Activated T-cell treated with anti-CD3 and anti-CD28 coated beads for 48 hours (primary cell): ENCODE results near the gene MRPL51.
A peak's percentile ranks its signal among the peaks of the same experiment; 100 is the strongest.

Source experiments
- DNase-seq: peaks from one replicate; pipeline ENCODE4 v3.0.0-alpha.2; 2020; ENCODE audit warnings: low read depth

The MRPL51 gene

GRCh38 chr12:6461401-6462233 is 31.4 kb downstream of the MRPL51 start:
- DNase-seq = peak; percentile 76

GRCh38 chr12:6460751-6461371 is 32.2 kb downstream of the MRPL51 start:
- no peak for DNase-seq

GRCh38 chr12:6459004-6459337 is 34.1 kb downstream of the MRPL51 start:
- no peak for DNase-seq

DNA sequence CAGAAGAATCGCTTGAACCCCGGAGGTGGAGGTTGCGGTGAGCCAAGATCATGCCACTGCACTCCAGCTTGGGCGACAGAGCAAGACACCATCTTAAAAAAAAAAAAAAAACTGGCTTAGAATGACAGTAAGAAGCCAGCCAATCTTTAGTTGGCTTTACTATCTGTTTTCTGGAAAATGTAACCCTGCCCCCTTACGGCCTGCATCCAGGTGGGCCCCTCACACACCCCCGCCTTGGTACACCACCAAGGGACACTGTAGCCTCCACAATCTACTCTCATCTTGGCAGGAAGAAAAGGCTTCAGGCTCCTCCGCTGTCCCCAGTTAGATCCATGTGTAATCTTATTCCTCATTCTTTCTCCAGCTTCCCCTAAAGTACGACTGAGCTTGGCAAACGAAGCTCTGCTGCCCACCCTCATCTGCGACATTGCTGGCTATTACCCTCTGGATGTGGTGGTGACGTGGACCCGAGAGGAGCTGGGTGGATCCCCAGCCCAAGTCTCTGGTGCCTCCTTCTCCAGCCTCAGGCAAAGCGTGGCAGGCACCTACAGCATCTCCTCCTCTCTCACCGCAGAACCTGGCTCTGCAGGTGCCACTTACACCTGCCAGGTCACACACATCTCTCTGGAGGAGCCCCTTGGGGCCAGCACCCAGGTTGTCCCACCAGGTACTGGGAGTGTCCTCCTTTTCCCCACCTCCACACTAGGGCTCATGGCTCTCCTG is 34.6 kb downstream of the MRPL51 start:
- no peak for DNase-seq

- DNase-seq = no peak
Measured at GRCh38 chr12:6457220-6457945, 35.7 kb downstream of the MRPL51 start.

GRCh38 chr12:6452944-6453630 is 40.0 kb downstream of the MRPL51 start:
- no peak for DNase-seq

- no peak for DNase-seq
Measured at GRCh38 chr12:6452245-6452943, 40.7 kb downstream of the MRPL51 start.

GRCh38 chr12:6451348-6452244 is 41.5 kb downstream of the MRPL51 start, which contains the start of gene TAPBPL:
TSS of gene TAPBPL (plus strand) at chr12:6452042. CDS start at chr12:6452249, 207 bp downstream.
- DNase-seq = peak; percentile 67

GRCh38 chr12:6450869-6451347 is 42.2 kb downstream of the MRPL51 start:
- DNase-seq = no peak

DNA sequence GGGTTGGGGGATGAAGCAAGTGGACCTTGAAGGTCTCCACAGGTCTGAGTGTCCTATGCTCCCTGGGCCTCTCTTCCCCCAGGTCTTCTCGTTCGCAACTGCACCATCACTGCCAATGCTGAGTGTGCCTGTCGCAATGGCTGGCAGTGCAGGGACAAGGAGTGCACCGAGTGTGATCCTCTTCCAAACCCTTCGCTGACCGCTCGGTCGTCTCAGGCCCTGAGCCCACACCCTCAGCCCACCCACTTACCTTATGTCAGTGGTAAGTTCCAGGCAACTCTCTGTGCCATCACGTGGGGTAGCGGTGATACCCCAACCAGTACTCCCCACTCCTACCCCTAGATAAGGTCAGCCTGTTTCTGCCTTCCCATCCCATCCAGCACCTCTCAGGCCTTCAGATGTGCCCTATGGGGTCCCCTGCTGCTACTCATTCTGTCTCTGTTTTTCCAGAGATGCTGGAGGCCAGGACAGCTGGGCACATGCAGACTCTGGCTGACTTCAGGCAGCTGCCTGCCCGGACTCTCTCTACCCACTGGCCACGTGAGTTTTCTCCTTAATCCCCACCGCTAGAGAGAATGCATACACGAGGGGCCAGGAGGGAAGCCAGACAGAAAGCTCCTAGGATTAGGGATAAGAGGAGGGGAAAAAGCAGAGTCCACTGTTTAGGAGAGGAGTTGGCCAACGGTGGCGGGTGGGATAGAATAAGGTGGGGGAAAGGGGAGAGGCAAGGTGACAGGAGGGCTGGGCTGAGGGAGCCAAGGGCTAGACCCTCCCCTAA is 42.8 kb downstream of the MRPL51 start:
- no peak for DNase-seq

- DNase-seq = no peak
Measured at GRCh38 chr12:6444704-6445688, 48.1 kb downstream of the MRPL51 start, which contains the start of gene CD27. TSS of gene CD27 (plus strand) at chr12:6444955. CDS start at chr12:6445096, 141 bp downstream.

- no peak for DNase-seq
Measured at GRCh38 chr12:6444031-6444430, 49.0 kb downstream of the MRPL51 start.

GRCh38 chr12:6443361-6443983 is 49.6 kb downstream of the MRPL51 start:
- no peak for DNase-seq

DNA sequence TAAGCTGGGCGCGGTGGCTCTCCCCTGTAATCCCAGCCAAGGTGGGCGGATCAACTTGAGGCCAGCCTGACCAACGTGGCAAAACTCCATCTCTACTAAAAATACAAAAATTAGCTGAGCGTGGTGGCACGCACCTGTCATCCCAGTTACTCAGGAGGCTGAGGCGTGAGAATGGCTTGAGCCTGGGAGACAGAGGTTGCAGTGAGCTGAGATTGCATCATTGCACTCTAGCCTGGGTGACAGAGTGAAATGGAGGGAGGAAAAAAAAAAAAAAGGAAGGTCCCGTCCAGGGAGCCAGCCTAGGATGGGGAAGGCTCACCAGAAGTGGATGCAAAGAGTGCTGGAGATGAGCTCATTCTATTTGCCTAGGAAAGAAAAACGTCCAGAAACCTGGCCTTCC is 50.2 kb downstream of the MRPL51 start:
- no peak for DNase-seq
